ENCODE results near the gene GALNT9.

Gene GALNT9

DNA sequence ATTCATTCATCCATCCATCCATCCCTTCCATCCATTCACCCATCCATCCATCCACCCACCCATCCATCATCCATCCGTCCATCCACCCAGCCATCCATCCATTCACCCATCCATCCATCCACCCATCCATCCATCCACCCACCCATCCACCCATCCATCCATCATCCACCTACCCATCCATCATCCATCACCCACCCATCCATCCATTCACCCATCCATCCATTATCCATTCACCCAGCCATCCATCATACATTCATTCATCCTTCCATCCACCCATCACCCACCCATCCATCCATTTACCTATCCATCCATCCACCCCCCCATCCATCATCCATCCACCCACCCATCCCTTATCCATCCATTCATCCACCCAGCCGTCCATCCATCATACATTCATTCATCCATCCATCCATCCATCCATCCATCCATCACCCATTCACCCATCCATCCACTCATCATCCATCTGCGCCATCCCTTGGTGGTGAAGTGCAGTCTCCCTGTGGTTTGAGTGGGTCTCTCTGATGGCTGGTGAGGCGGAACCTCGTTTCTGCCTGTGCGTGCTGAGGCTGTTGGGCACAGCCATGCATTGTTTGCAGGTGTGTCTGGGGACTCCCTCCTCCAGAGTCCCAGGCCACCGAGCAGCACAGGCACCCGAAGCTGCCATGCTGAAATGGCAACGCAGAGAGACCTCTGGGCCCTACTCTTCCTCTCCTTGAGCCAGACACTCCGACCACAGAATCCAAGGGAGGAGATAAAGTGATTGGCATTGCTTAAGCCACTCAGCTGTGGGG is 162.4 kb downstream of the GALNT9 start:
- DNase-seq = no peak

DNA sequence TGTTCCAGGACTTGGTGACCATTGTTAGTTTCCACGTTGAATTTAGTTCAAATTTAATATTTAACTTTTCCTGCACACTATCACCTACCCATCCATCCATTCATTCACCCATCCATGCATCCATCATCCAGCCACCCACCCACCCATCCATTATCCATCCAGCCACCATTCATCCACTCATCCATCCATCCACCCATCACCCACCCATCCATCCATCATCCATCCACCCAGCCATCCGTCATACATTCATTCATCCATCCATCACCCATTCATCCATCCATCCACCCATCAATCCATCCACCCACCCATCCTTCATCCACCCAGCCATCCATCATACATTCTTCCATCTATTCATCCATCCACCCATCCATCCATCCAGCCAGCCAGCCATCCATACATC is 163.3 kb downstream of the GALNT9 start:
- DNase-seq = no peak

- DNase-seq = no peak
Observed at GRCh38 chr12:132165584-132165983, 163.8 kb downstream of the GALNT9 start.

DNA sequence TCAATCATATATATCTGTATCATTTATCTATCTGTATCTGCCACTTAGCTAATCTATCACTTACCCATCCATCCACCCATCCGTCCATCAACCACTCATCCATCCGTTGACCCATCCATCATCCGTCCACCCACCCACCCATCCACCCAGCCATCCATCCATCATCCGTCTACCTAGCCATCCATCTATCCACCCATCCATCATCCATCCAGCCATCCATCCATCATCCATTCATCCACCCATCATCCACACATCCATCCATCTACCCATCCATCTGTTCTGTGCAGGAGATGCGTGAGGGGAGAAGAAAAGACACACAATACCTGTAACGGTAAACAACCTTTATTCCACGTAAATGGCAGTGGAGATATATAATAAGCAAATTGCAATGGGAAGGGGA is 165.0 kb downstream of the GALNT9 start:
- no peak for DNase-seq

- DNase-seq = no peak
Observed at GRCh38 chr12:132163911-132164288, 165.5 kb downstream of the GALNT9 start.

DNA sequence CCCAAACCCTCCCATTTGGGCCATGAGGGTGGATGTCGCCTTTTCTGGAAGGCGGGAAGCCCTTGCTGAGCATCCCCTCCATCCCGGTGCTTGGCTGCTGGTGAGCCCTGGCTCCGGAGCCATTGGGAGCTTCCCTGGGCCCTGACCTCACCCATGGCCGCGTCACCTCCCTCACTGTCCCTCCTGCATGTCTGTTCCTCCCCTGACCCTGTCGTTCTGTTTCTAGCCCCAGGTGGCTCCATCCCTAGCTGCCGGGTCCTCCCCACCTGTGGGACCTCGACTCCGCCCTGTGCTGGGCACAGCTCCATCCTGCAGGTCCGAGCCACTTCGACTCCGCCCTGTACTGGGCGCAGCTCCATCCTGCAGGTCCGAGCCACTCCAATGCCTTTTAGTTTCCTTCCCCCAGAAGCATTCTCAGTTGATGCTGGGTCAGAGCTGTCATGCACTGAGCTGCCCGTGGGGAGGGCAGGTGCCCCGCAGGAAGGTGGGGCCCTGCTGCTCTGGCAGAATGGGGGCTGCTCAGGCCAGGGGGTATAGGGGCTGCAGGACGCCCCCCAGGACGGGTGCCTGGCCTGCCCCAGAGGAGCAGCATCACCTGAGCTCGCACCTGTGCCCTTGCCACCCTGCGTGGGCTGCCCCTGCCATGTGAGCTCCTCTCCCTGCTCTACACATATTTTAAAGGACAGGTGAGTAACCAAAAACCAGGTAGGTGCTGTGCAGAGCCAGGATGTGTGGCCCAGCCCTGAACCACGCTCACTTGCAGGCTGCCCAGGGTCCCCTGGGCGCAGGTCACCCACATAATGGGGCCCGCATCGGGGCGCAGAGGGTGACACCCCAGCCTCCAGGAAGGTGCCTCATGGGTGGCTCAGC is 166.1 kb downstream of the GALNT9 start:
- DNase-seq = no peak

- DNase-seq = peak; percentile 25 to 47 (median 42)
Observed at GRCh38 chr12:132162508-132163031, 166.8 kb downstream of the GALNT9 start.

GRCh38 chr12:132161796-132162507 is 167.4 kb downstream of the GALNT9 start:
- no peak for DNase-seq

GRCh38 chr12:132161036-132161781 is 168.2 kb downstream of the GALNT9 start:
- DNase-seq = peak in 1 of 4 experiments; percentile 22

- no peak for DNase-seq
Observed at GRCh38 chr12:132160601-132161035, 168.8 kb downstream of the GALNT9 start.

DNA sequence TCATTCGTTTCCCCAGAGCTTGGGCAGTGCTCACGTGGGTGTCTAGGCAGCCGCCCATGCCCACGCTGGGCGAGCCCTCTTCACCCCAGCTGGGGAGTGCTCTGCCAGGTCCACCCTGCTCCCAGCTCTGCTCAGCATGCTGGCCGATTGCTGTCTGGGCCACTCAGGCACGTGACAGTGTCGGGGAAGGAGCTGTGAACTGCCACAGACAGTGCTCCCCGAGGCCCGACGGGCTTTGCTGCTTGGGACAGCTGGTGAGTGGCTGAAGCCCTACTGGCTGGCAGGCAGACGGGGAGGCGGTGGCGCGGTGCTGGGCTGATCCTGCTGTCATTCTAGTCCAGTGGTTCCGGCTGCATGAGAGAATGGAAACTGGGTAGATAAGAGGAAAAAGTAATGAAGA is 169.4 kb downstream of the GALNT9 start:
- no peak for DNase-seq

GRCh38 chr12:132159555-132160003 is 169.8 kb downstream of the GALNT9 start:
- DNase-seq = no peak

DNA sequence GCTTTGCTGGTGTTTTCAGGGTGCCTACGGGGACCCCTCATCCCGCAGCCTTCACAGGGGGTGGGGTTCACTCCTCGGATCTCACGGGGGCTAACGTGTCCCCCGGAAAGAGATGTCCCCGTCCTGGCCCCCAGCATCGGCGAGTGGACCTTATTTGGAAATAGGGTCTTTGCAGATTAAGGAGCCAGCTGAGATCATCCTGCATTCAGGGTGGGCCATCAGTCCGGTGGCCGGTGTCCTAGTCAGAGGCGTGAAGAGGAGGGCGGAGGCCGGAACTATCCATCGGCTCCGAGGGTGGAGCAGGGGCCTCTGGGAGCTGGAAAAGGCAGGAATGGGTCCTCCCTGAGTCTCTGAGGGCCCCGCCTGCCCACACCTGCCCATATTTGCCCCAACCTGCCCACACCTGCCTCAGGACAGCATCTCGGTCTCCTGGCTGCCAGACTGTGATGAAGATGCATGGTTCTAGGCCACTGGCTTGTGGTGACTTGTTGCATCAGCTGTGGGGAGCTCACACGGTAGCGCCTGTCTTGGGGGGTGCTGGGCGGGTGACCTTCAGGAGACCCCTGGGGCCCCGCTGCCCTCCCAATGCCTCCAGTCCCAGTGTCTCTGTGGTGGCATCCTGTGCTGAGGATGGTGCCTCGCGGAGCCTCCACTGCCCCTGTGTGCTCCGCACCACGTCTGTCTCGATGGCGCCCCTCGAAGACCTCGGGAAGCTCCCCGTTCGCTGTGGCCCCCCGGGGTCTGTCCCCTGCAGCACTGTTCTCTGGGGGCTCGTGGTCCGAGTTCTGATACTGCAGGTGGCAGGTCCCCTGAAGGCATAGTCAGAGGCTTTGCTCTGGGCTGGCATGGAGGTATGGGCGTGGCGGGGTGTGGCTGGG is 170.5 kb downstream of the GALNT9 start:
- no peak for DNase-seq

- no peak for DNase-seq
Observed at GRCh38 chr12:132157733-132158409, 171.5 kb downstream of the GALNT9 start.

- no peak for DNase-seq
Observed at GRCh38 chr12:132156573-132157325, 172.6 kb downstream of the GALNT9 start.

GRCh38 chr12:132155771-132156572 is 173.4 kb downstream of the GALNT9 start:
- DNase-seq = no peak

DNA sequence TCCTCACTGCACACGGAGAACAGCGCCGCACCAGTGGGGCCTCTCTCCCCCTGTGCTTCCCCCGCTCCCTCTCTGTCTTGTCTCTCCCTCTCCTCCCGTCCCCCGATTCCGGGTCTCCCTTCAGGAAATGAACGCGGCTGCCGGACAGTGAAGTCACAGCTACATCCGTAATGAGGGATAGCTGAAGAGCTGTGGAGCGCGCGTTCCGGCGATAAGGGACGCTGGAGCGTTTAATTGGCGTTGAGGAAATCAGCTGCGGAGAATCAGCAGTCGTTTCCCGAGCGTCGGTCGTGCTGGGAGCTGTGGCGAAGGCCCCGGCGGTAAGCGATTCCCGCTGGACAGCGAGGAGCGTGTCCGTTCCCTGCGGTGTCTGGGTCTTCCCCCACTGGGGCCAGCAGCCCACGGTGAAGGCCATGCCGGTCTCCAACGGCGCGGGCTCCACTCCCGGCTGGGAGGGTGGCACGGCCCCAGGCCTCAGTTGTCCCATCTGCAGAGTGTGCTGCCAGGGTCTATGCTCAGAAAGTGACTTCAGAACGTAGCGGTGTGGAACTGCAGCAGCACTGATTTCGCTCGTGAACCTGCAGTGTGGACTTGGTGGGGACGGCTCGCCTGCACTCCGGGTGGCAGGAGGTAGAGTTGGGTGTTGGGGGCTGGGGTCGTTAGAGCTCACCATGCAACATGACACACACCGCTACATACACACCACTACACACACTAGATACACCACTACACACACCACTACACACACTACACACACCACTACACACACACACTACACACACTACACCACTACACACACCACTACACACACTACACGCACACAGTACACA is 174.2 kb downstream of the GALNT9 start:
- DNase-seq = no peak

DNA sequence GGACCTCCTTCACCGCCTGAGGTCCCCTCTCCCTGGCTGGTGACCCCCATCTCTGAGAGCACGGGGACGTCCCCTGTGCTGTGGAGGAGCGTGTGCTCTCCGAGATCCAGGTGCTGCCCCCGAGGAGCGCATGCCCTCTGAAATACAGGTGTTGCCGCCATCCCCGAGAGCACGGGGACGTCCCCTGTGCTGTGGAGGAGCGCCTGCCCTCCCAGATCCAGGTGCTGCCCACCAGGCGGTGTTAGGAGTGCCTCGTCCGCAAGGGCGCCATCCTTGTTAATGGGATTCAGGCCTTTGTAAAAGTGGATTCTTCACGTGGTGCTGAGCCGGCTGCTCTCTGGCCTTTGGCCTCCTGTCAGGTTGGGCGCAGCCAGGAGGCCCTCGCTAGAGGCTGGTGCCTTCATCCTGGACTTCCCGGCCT is 175.0 kb downstream of the GALNT9 start:
- no peak for DNase-seq

All from suppressor macrophage (primary cell).